Progenitor cell of endocrine pancreas (in vitro differentiated cells): ENCODE measurements around the gene PLA2G4D. TPM values are rescaled to one million over a fixed set of nuclear protein-coding genes. Genes with fewer than 3 reads are reported as not detected.

Experiments used
- DNase-seq: peaks from one replicate; pipeline ENCODE4 v3.0.0; 2021; ENCODE audit warnings: low spot score; ENCODE audit not compliant: unreplicated experiment
- H3K27ac Mint-ChIP-seq: 2 replicates; pipeline ENCODE4 v1.8.0; 2021; ENCODE audit warnings: mild to moderate bottlenecking, moderate library complexity, mixed read lengths
- H3K27me3 Mint-ChIP-seq: 2 replicates; pipeline ENCODE4 v1.8.0; 2021; ENCODE audit warnings: mixed read lengths
- H3K36me3 Mint-ChIP-seq: 2 replicates; pipeline ENCODE4 v1.8.0; 2022; ENCODE audit warnings: mixed read lengths; ENCODE audit not compliant: insufficient read depth
- H3K4me1 Mint-ChIP-seq: 2 replicates; pipeline ENCODE4 v1.8.0; 2021; ENCODE audit warnings: low read depth, mixed read lengths
- H3K4me3 Mint-ChIP-seq: 2 replicates; pipeline ENCODE4 v1.8.0; 2021; ENCODE audit warnings: low read depth, mild to moderate bottlenecking, moderate library complexity, mixed read lengths
- H3K9me3 Mint-ChIP-seq: 2 replicates; pipeline ENCODE4 v1.8.0; 2021; ENCODE audit warnings: low read depth, mixed read lengths
- CTCF ChIP-seq: fragments of 200-600 bp; sonication (generic); IDR thresholded peaks from one replicate; pipeline ENCODE4 v1.5.0; 2021; ENCODE audit warnings: antibody characterized with exemption, mild to moderate bottlenecking; ENCODE audit not compliant: unreplicated experiment
- total RNA-seq: library from RNA; stranded (reverse); gene quantifications from 2 replicates; pipeline ENCODE4 v1.2.1, GENCODE V29; 2021

The PLA2G4D gene
- total RNA-seq, 1 donor from 2014 or later = not detected

- Mint-ChIP-seq H3K4me3 (no peak overlapping the region), H3K36me3 (no peaks in the 10 kb centered on the region), H3K27me3 (peaks cover 32% of the 10 kb centered on the region), H3K4me1 (peaks cover 5% of the 10 kb centered on the region), H3K9me3 (no peaks in the 10 kb centered on the region), H3K27ac (no peak overlapping the region)
- TF ChIP-seq CTCF = no peak
- DNase-seq = no peak
Observed at GRCh38 chr15:42048821-42049200, 45.6 kb downstream of the PLA2G4D start.

- peaks cover 32% of the 10 kb centered on the region for H3K27me3 Mint-ChIP-seq
- no peak overlapping the region for H3K4me3 Mint-ChIP-seq
- no peak for DNase-seq
- H3K4me1 Mint-ChIP-seq = peaks cover 5% of the 10 kb centered on the region
- H3K27ac Mint-ChIP-seq = no peak overlapping the region
- H3K9me3 Mint-ChIP-seq = no peaks in the 10 kb centered on the region
- TF ChIP-seq CTCF = no peak
- H3K36me3 Mint-ChIP-seq = no peaks in the 10 kb centered on the region
Observed at GRCh38 chr15:42048080-42048820, 46.1 kb downstream of the PLA2G4D start.

- Mint-ChIP-seq H3K4me1 (peaks cover 5% of the 10 kb centered on the region), H3K4me3 (no peak overlapping the region), H3K27me3 (peaks cover 29% of the 10 kb centered on the region), H3K27ac (no peak overlapping the region), H3K36me3 (no peaks in the 10 kb centered on the region), H3K9me3 (no peaks in the 10 kb centered on the region)
- TF ChIP-seq CTCF = no peak
- DNase-seq = no peak
Observed at GRCh38 chr15:42046597-42046996, 47.8 kb downstream of the PLA2G4D start.

- H3K4me3 Mint-ChIP-seq = no peak overlapping the region
- H3K27me3 Mint-ChIP-seq = peaks cover 25% of the 10 kb centered on the region
- no peaks in the 10 kb centered on the region for H3K9me3 Mint-ChIP-seq
- H3K27ac Mint-ChIP-seq = no peak overlapping the region
- TF ChIP-seq CTCF = no peak
- peaks cover 5% of the 10 kb centered on the region for H3K4me1 Mint-ChIP-seq
- DNase-seq = no peak
- H3K36me3 Mint-ChIP-seq = no peaks in the 10 kb centered on the region
Observed at GRCh38 chr15:42045211-42045615, 49.1 kb downstream of the PLA2G4D start.

- no peak for TF ChIP-seq CTCF
- Mint-ChIP-seq H3K9me3 (no peaks in the 10 kb centered on the region), H3K4me3 (no peak overlapping the region), H3K4me1 (peaks cover 5% of the 10 kb centered on the region), H3K36me3 (no peaks in the 10 kb centered on the region), H3K27me3 (peaks cover 21% of the 10 kb centered on the region), H3K27ac (no peak overlapping the region)
- DNase-seq = no peak
Observed at GRCh38 chr15:42042602-42043400, 51.6 kb downstream of the PLA2G4D start.
